H9 (cell line): ENCODE results near the gene KIAA1328. TPM values are rescaled to one million over a fixed set of nuclear protein-coding genes. Genes with fewer than 3 reads are reported as not detected.
A peak's percentile ranks its signal among the peaks of the same experiment; 100 is the strongest.

ENCODE experiments used
- DNase-seq: peaks from one replicate; pipeline ENCODE4 v3.0.0-alpha.2; 2017
- H2AFZ ChIP-seq: one replicate; pipeline ENCODE4 v1.6.1; 2013; ENCODE audit warnings: mild to moderate bottlenecking, low read length, control low read depth, moderate library complexity
- H2AK5ac ChIP-seq: 2 replicates; pipeline ENCODE4 v1.6.1; 2013; ENCODE audit warnings: low read length, control low read depth, mixed read lengths; ENCODE audit not compliant: insufficient read length
- H2BK120ac ChIP-seq: one replicate; pipeline ENCODE4 v1.6.1; 2013; ENCODE audit warnings: low read depth, mild to moderate bottlenecking, low read length, control low read depth, inconsistent platforms; ENCODE audit not compliant: poor library complexity, severe bottlenecking
- H2BK12ac ChIP-seq: 2 replicates; pipeline ENCODE4 v1.6.1; 2013; ENCODE audit warnings: low read length, control low read depth, mixed read lengths, low read depth; ENCODE audit not compliant: insufficient read length
- H2BK15ac ChIP-seq: 2 replicates; pipeline ENCODE4 v1.6.1; 2013; ENCODE audit warnings: low read depth, low read length, control low read depth
- H2BK20ac ChIP-seq: one replicate; pipeline ENCODE4 v1.6.1; 2013; ENCODE audit warnings: low read depth, mild to moderate bottlenecking, low read length, control low read depth, inconsistent platforms; ENCODE audit not compliant: poor library complexity, severe bottlenecking
- H2BK5ac ChIP-seq: 2 replicates; pipeline ENCODE4 v1.6.1; 2013; ENCODE audit warnings: low read length, control low read depth, mixed read lengths; ENCODE audit not compliant: insufficient read length
- H3K14ac ChIP-seq: 2 replicates; pipeline ENCODE4 v1.6.1; 2013; ENCODE audit warnings: low read length, control low read depth; ENCODE audit not compliant: insufficient read depth
- H3K18ac ChIP-seq: 2 replicates; pipeline ENCODE4 v1.6.1; 2013; ENCODE audit warnings: low read depth, mild to moderate bottlenecking, mixed read lengths, low read length, control low read depth; ENCODE audit not compliant: insufficient read length
- H3K23ac ChIP-seq: 2 replicates; pipeline ENCODE4 v1.6.1; 2013; ENCODE audit warnings: low read length, control low read depth, mixed read lengths, low read depth; ENCODE audit not compliant: insufficient read length
- H3K23me2 ChIP-seq: 2 replicates; pipeline ENCODE4 v1.6.1; 2013; ENCODE audit warnings: low read depth, mild to moderate bottlenecking, mixed read lengths, low read length, control low read depth; ENCODE audit not compliant: insufficient read length, poor library complexity, severe bottlenecking
- H3K27ac ChIP-seq: 2 replicates; pipeline ENCODE4 v1.5.1; 2013; ENCODE audit warnings: low read length, control low read depth, mixed read lengths, low read depth; ENCODE audit not compliant: insufficient read length
- H3K27me3 ChIP-seq: 2 replicates; pipeline ENCODE4 v1.6.1; 2013; ENCODE audit warnings: low read length, control low read depth, inconsistent platforms; ENCODE audit not compliant: insufficient read depth
- H3K4ac ChIP-seq: 2 replicates; pipeline ENCODE4 v1.6.1; 2013; ENCODE audit warnings: low read depth, mild to moderate bottlenecking, control low read depth, inconsistent platforms, low read length, moderate library complexity
- H3K4me1 ChIP-seq: 2 replicates; pipeline ENCODE4 v1.6.1; 2013; ENCODE audit warnings: low read length, control low read depth, inconsistent platforms; ENCODE audit not compliant: insufficient read depth
- H3K4me2 ChIP-seq: 2 replicates; pipeline ENCODE4 v1.6.1; 2013; ENCODE audit warnings: low read length, control low read depth, mixed read lengths; ENCODE audit not compliant: insufficient read length, insufficient read depth
- H3K56ac ChIP-seq: 2 replicates; pipeline ENCODE4 v1.6.1; 2013; ENCODE audit warnings: low read depth, mild to moderate bottlenecking, mixed read lengths, low read length, control low read depth; ENCODE audit not compliant: insufficient read length
- H3K79me1 ChIP-seq: 2 replicates; pipeline ENCODE4 v1.6.1; 2013; ENCODE audit warnings: low read depth, mild to moderate bottlenecking, moderate library complexity, low read length, control low read depth, inconsistent platforms; ENCODE audit not compliant: insufficient read depth, poor library complexity, severe bottlenecking
- H3K79me2 ChIP-seq: 2 replicates; pipeline ENCODE4 v1.6.1; 2013; ENCODE audit warnings: low read length, control low read depth, inconsistent platforms; ENCODE audit not compliant: insufficient read depth
- H3K9ac ChIP-seq: 2 replicates; pipeline ENCODE4 v1.6.1; 2013; ENCODE audit warnings: low read length, control low read depth, mixed read lengths; ENCODE audit not compliant: insufficient read length; ENCODE audit errors: extremely low read depth
- H3K9me3 ChIP-seq: one replicate; pipeline ENCODE4 v1.6.1; 2013; ENCODE audit warnings: low read depth, low read length, inconsistent platforms; ENCODE audit not compliant: control insufficient read depth
- H3T11ph ChIP-seq: one replicate; pipeline ENCODE4 v1.6.1; 2013; ENCODE audit warnings: mild to moderate bottlenecking, low read length, control low read depth, inconsistent platforms
- H4K20me1 ChIP-seq: one replicate; pipeline ENCODE4 v1.6.1; 2013; ENCODE audit not compliant: control insufficient read depth, insufficient read length, insufficient read depth
- H4K5ac ChIP-seq: 2 replicates; pipeline ENCODE4 v1.6.1; 2013; ENCODE audit warnings: low read depth, mild to moderate bottlenecking, mixed read lengths, low read length, control low read depth; ENCODE audit not compliant: insufficient read length
- H4K8ac ChIP-seq: replicated peaks from 2 replicates; pipeline ENCODE4 v1.6.1; 2013; ENCODE audit warnings: low read length, control low read depth, mixed read lengths, low read depth; ENCODE audit not compliant: insufficient read length
- H4K91ac ChIP-seq: 2 replicates; pipeline ENCODE4 v1.6.1; 2013; ENCODE audit warnings: low read depth, mild to moderate bottlenecking, moderate library complexity, mixed read lengths, low read length, control low read depth; ENCODE audit not compliant: insufficient read length
- H3K27ac Mint-ChIP-seq, 3 experiments: 2 replicates in 2 of 3; 3 replicates in 1 of 3; pipeline ENCODE4 v1.8.0; 2020 to 2021; ENCODE audit warnings: mixed read lengths in 3 of 3, mild to moderate bottlenecking in 1 of 3, moderate library complexity in 1 of 3
- H3K27me3 Mint-ChIP-seq: 2 replicates; pipeline ENCODE4 v1.8.0; 2021; ENCODE audit warnings: low read depth, mild to moderate bottlenecking, moderate library complexity, mixed read lengths
- H3K36me3 Mint-ChIP-seq, 3 experiments: 2 replicates in 2 of 3; 3 replicates in 1 of 3; pipeline ENCODE4 v1.8.0; 2020 to 2021; ENCODE audit warnings: low read depth in 3 of 3, mixed read lengths in 3 of 3; ENCODE audit not compliant: insufficient read depth in 1 of 3
- H3K4me1 Mint-ChIP-seq, 2 experiments: 2 replicates each; pipeline ENCODE4 v1.8.0; 2020; ENCODE audit warnings: mixed read lengths in 2 of 2
- H3K4me3 Mint-ChIP-seq, 2 experiments: 2 replicates in 1 of 2; 3 replicates in 1 of 2; pipeline ENCODE4 v1.8.0; 2020 to 2021; ENCODE audit warnings: mild to moderate bottlenecking in 2 of 2, mixed read lengths in 2 of 2, moderate library complexity in 1 of 2
- H3K9me3 Mint-ChIP-seq, 2 experiments: 2 replicates in 1 of 2; 3 replicates in 1 of 2; pipeline ENCODE4 v1.8.0; 2020; ENCODE audit warnings: mild to moderate bottlenecking in 2 of 2, mixed read lengths in 2 of 2, moderate library complexity in 1 of 2
- WGBS: extraction: QIAGEN DNeasy Blood & Tissue Kit; methylation state at CpG from one replicate; pipeline ENCODE4 v1.1.7; 2013; ENCODE audit warnings: missing lambda C conversion rate, low lambda C conversion rate, mixed read lengths; ENCODE audit not compliant: insufficient read length; ENCODE audit errors: extremely low coverage; 5-methylcytosine and 5-hydroxymethylcytosine counted together
- total RNA-seq: library from RNA; stranded (reverse); gene quantifications from 2 replicates; pipeline ENCODE4 v1.2.1, GENCODE V29; 2021
- TF ChIP-seq, protein P1 (sequence below): fragments of 200-600 bp; sonication (generic); conservative IDR thresholded peaks from 3 replicates; pipeline ENCODE4 v1.8.0; 2021; ENCODE audit warnings: antibody characterized with exemption, mild to moderate bottlenecking

KIAA1328 gene
- total RNA-seq, 1 experiment from 2014 or later, result 4.9 TPM

DNA sequence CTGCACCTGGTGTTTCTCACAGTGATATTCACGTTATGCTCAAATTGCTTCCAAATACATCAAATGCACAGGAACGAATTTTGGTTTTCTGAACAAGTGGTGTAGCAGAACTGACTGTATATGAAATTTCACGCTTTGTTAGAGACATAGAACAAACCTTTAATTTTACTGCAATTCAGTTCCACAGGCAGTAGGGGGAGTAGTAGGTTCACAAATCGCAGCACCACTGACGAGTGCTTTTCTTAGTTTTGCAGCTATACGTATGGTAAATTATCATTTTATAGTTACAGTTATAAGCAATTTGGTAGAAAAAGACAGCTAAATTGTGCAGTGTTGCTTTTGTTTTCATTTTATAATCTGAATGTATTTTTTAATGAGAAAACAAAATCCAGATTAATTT is 113.3 kb downstream of the KIAA1328 start:
- H3K79me1 ChIP-seq, result no peaks in the 10 kb centered on the region
- H4K5ac ChIP-seq, result no peak overlapping the region
- no peak overlapping the region for H3K14ac ChIP-seq
- no peaks in the 10 kb centered on the region for H3K23me2 ChIP-seq
- Mint-ChIP-seq H3K27ac (no peak overlapping the region), H3K9me3 (peaks cover 11 to 12% of the 10 kb centered on the region in 2 experiments), H3K36me3 (peaks cover 6 to 21% (median 8%) of the 10 kb centered on the region in 3 experiments; a peak in 6 of 7 replicates), H3K4me1 (peaks cover 24 to 33% of the 10 kb centered on the region in 2 experiments), H3K4me3 (no peak overlapping the region), H3K27me3 (no peaks in the 10 kb centered on the region)
- H3K4ac ChIP-seq, result no peak overlapping the region
- no peak overlapping the region for H3K27ac ChIP-seq
- H3T11ph ChIP-seq, result no peak overlapping the region
- no peaks in the 10 kb centered on the region for H3K79me2 ChIP-seq
- H4K8ac ChIP-seq, result no peak overlapping the region
- H2BK120ac ChIP-seq, result no peak overlapping the region
- no peak overlapping the region for H3K56ac ChIP-seq
- no peak overlapping the region for H2AK5ac ChIP-seq
- H2BK20ac ChIP-seq, result no peak overlapping the region
- DNase-seq, result peak; percentile 30
- no peak overlapping the region for H2BK12ac ChIP-seq
- peaks cover 2% of the 10 kb centered on the region; the same call in 1 of the 2 replicates for H3K4me1 ChIP-seq
- no peak overlapping the region for H4K91ac ChIP-seq
- H3K9ac ChIP-seq, result no peak overlapping the region
- no peak overlapping the region for H3K23ac ChIP-seq
- no CpG with 5 or more reads among the region's 6 CpGs for WGBS
- H3K18ac ChIP-seq, result no peak overlapping the region
- H3K9me3 ChIP-seq, result no peaks in the 10 kb centered on the region
- no peak overlapping the region for H2BK5ac ChIP-seq
- no peak overlapping the region for H2AFZ ChIP-seq
- H3K4me2 ChIP-seq, result no peak overlapping the region
- H4K20me1 ChIP-seq, result no peaks in the 10 kb centered on the region
- no peak overlapping the region for H2BK15ac ChIP-seq
- no peaks in the 10 kb centered on the region for H3K27me3 ChIP-seq
- TF ChIP-seq, protein P1, sequence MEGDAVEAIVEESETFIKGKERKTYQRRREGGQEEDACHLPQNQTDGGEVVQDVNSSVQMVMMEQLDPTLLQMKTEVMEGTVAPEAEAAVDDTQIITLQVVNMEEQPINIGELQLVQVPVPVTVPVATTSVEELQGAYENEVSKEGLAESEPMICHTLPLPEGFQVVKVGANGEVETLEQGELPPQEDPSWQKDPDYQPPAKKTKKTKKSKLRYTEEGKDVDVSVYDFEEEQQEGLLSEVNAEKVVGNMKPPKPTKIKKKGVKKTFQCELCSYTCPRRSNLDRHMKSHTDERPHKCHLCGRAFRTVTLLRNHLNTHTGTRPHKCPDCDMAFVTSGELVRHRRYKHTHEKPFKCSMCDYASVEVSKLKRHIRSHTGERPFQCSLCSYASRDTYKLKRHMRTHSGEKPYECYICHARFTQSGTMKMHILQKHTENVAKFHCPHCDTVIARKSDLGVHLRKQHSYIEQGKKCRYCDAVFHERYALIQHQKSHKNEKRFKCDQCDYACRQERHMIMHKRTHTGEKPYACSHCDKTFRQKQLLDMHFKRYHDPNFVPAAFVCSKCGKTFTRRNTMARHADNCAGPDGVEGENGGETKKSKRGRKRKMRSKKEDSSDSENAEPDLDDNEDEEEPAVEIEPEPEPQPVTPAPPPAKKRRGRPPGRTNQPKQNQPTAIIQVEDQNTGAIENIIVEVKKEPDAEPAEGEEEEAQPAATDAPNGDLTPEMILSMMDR, result peak; percentile 95
